ENCODE results near the gene SYNJ2.

SYNJ2 gene

GRCh38 chr6:158044525-158044888 is 62.8 kb downstream of the SYNJ2 start:
- no peak for DNase-seq

DNA sequence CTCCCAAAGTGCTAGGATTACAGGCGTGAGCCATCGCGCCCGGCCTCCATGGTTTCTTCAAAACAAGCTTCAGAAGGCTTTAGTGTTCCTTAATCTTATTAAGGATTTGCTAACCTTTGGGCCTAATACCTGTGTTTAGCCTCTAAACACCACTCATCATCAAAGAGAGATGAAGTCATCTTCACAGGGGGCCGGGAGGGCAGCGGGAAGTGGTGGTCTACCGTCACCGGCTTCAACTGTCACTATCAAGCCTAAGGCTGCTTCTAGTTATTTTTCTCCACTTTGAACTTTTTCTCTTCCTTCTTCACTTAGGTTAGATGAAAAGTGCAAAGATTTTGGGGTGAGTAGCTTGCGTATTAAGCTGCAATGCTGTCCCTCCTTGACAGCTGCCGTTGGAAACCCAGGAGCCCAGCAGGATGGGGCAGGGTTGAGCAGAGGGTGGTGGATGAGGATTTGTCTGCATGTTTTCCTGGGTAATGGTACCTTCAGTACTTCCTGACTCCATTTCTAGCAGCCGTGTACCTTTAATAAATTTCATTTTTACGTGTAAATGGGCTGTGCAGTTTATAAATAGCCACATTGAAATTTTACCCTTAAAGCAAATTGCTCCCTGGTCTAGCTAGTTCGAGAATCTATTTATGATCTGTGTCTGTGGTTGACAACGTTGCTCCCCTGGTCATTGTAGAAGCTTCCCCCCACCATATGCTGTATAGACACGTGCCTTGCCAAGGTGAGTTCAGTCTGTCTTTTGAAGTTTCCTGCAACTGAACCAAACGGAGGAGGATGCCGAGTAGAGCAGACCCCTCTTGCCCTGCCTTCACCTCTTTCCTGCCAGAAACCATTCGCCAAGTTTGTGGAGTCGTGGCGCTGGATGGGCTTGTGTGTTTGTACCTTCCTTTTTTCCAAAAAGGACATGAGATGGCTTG is 64.8 kb downstream of the SYNJ2 start:
- DNase-seq = no peak

DNA sequence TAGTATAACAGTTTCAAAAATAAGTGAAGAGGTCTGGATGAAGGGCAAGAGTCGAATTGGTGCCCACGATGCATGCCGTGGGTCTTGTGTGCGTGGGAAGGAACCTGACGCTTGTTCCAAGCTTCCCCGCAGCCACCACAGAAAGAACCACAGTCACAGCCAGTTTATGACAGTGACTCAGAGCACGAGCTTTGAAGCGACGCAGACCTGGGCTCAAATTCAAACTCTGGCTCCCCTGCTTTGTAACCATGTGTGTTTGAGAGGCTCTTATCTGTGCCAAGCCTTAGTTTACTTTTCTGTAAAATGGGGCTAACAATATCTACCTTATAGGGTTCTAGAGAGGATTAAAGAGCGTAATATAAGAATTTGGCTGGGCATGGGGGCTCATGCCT is 65.5 kb downstream of the SYNJ2 start:
- no peak for DNase-seq

DNA sequence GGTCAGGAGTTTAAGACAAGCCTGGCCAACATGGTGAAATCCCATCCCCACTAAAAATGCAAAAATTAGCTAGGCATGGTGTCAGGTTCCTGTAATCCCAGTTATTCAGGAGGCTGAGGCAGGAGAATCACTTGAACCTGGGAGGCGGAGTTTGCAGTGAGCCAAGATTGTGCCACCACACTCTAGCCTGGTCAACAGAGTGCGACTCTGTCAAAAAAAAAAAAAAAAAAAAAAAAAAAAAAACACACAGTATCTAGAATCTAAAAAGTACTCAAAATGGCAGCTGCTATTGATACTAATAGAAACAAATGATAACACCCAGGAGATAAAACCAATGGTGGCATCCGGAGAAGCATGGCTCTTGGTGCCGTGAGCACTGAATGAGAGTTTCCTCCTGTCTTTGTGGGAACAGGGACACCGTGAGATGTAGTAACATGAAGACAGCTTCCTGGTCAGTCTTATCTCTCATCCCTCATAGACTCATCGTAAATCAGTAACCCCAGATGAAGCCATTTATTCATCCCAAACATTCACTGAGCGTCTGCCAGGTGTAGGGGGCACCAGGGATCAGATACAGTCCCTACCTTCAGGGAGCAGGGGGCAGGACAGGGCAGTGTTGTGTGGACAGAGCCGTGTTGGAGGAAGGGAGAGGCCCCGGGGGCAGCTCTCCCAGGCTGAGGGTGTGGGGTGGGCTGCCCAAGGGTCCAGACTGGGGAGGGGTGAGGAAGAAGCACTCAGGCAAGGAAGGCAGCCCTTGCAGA is 66.1 kb downstream of the SYNJ2 start:
- DNase-seq = no peak

GRCh38 chr6:158048589-158048988 is 66.9 kb downstream of the SYNJ2 start:
- DNase-seq = no peak

DNA sequence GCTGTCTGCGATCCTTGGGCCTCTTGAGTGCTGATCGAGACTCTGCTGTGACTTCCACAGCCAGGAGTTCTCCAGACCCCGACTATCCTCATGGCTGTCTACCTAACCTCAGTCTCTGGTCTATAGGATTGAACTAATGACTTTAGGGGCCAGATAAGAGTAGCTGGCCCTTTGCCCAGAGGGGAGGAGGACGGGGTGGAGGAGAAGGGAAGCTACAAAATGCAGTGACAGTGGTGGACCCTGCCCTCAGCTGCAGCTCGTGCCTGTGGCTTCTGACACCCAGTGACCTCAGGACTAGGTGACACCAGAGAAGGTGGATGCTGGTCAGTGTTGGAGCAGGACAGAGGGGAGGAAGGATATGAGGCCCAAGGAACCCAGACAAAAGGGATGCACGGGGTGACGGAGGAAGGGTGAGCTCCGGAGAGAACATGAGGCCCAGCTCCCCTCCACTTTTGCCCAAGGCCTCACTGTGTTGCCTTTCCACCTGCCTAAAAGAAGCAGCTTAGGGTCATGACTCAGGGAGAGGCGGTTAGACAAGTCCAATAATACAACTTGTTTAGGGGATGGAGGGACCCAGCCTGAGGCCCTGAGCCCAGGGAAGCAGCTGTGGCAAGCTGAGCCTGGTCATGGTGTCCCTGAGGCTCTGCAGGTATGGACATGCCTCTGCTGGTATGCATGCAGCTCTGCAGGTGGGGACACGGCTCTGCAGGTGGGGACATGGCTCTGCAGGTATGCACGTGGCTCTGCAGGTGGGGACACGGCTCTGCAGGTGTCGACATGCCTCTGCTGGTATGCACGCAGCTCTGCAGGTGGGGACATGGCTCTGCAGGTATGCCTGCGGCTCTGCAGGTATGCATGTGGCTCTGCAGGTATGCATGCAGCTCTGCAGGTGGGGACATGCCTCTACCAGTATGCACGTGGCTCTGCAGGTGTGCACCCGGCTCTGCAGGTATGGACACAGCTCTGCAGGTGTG is 67.7 kb downstream of the SYNJ2 start:
- no peak for DNase-seq

- no peak for DNase-seq
Measured at GRCh38 chr6:158050107-158050735, 68.6 kb downstream of the SYNJ2 start.

DNA sequence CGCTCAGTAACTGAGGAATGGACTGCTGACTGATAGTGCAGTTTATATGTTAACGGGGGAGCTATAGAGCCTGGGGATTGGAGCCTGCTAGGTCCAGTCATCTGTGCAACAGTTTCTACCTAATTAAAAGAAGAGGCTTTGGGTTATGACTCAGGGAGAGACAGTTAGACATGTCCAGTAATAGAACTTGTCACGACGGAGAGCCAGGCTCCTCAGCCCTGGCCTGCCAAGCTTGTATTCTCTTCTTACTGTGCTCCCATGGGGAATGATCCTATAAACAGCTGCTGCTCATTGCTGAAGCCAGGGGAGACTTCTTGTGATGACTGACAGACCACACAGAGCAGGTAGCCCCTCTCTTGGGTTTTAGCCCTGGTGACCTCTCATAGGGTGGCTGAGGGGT is 69.3 kb downstream of the SYNJ2 start:
- DNase-seq = no peak

DNA sequence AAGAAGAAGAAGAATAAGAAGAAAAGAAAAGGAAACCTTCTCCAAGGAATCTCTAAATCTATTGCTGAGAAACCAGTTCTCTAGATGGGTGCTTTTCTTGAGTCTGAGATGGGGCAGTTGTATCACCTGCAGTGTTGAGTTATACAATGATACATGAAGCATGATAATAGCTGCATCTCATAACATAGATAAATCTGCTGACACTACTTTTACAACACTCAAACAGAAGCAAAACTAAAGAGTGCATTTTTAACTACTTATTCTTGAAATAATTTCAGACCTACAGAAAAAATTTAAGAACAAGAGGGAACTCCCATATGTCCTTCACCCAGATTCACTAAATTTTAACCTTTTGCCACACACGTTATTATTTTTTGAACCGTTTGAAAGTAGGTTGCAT is 70.3 kb downstream of the SYNJ2 start:
- DNase-seq = no peak

GRCh38 chr6:158053377-158054313 is 72.0 kb downstream of the SYNJ2 start:
- DNase-seq = no peak

- DNase-seq = no peak
Measured at GRCh38 chr6:158056355-158056754, 74.7 kb downstream of the SYNJ2 start.

DNA sequence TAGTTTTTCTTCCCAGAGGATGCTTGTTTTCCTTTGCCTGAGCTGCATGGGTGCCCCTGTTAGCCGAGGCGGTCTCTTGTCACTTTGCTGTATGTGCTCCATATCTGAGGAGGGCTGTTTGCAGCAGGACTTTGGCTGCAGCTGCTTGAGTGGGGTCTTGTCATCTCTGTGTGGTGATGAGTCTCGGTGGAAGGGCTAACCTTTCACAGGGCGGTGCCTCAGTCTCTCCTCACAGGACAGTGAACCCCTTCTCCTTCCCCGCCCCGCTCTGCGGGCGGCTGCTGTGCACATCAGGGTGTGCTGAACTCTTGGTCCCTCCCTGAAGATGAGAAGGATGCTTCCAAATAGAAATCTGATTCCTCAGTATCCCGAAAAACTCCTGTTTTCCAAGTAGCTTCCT is 75.1 kb downstream of the SYNJ2 start:
- no peak for DNase-seq

DNA sequence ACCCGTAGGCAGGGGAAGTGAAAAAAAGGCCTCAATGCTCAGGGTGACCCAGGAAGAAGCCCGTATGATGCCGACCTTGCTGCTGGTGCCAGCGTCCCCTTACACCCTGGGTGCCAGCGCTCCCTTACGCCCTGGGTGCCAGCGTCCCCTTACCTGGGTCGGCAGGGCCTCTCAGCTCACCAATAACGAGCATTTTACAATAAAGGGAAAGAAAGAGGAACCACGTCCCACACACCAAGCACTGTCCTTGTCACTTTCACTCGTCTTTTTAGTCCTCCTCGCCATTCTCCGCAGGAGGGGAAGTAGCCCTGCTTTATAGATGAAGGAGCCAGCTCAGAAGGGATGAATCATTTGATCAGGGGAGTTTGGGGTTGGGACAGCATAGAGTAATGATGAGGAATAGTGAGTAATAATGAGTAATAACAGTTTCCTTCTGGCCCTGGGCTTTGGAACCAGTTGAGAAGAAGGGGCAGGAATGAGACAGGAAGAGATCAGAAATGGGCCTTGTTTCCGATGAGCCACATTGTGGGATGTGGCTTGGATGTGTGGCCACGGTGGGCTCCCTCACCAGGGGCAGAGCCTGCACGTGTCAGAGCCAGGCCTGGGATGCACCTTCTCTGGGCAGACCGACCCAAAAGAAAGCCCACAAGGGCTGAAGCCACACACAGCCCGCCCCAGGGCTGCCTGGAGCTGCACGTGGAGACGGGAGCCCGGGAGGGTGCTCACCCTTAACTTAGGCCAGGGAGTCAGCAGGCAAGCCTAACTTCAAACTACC is 75.7 kb downstream of the SYNJ2 start:
- no peak for DNase-seq

DNA sequence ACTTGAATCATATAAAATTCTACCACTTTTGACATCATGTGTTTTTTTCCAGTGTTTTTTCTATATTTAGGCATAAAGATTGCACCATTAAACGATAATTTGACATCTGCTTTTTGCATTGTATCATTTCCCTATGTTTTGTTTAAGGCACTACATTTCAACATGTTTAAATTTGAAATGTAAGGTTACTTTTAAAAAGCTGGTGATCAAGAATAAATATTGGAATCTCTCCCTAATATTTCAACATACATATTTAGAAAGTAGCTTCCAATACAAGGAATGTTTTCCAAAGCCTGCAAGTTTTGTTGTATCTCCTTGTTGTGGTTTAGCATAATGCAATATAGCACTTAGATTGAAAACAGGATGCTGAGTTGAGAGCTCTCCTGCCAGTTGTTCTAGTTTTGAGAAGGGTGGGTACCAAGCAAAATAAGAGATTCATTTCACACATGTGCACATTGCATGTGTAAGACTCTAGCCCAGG is 76.5 kb downstream of the SYNJ2 start:
- no peak for DNase-seq

DNA sequence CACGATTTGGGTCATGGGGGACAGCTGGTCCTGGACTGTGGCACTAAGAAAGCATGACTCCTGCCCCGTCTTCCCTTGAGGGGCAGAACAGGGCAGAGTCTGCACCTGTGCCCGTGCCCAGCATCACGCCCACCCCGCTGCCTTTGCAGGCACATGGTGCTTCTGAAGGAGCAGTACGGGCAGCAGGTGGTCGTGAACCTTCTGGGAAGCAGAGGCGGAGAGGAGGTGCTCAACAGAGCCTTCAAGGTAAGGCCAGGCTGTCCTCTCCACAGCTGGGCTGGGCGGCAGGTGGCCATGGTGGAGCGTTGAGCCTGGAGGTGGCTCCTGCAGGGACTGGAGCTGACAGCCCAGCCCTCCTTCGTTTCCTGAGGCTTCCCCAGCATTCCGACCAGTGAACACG is 77.4 kb downstream of the SYNJ2 start:
- no peak for DNase-seq

DNA sequence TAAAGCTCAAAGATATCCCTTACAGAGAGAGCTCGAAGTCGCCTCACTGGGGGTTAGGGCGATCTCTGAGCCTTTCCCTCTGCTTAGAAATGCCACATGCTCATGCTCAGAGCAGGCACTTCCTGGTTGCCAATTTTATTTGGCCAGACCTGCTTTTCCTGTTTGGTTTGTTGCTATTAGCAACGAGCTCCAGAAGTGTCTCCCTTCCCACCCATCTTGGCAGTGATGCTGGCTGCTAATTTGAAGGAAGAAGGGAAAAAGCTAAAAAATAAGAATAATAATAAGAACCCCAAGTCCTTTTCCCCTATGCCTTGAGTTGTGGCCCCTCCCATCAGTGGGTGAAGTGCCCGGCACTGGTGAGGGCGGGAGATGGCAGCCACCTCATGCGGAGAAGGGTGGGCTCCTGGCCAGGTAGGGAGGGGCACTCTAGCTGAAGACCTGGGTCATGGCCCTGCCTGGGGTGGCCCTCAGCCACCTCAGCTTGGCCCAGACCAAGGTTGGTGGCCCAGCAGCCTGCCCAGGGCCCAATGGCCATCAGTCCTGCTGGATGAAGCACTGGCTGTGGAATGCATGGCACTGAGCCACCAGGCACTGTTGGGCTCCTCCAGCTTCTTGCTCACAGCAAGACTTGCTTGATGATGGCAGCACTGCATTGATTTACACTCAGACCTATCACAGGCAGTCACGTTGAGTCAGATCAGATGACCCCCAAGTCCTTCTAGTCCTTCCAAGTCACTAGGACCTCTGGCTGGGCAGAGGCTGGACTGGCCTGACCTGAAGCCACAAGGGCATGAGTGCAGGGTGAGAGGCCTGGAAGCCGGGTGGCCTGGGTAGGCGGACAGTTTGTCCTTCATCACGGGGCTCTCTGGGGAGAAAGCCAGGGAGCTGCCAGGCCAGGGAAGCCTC is 79.0 kb downstream of the SYNJ2 start:
- peak; percentile 53 for DNase-seq

DNA sequence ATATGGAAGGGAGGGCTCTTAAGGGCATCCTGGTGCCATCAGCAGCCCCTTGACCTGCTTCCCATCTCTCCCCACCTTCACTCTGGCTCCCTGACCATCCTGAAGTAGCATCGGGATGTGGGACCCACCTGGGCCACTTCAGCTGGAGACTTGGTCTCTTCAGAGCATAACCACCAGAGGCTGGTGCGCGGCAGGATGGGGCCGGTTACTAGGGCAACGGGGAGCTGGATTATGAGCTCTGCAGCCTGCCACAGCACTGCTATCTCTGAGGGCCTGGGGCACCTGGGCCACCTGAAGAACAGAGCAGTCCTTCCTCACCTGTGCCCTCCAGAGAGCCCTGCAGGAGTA is 79.7 kb downstream of the SYNJ2 start:
- DNase-seq = peak; percentile 20

GRCh38 chr6:158061709-158062461 is 80.2 kb downstream of the SYNJ2 start:
- DNase-seq = no peak

DNA sequence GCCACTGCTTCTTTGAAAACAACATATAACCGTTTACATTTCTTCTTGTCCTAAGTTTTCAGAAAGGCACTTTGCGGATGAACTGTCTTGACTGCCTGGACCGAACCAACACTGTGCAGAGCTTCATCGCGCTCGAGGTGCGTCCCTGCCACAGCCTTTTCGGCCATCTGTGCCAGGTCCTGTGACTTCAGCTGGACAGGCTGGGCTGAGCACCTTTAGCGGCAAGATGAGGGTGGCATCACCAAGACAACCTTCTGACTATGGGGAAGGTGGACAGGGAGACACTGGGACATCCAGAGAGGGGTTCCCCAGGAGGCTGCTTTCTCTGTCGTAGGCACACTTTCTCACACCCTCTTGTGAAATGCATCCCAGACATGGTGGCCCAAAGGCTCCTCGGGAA is 82.1 kb downstream of the SYNJ2 start:
- DNase-seq = no peak

Data from NCI-H510A (cell line).